Measurements from ENCODE around the gene MAGEA11. TPM values are rescaled to one million over a fixed set of nuclear protein-coding genes. Genes with fewer than 3 reads are reported as not detected.
"Not testable (repeated sequence)": the region's sequence is repeated elsewhere in the genome, so short reads cannot be mapped to it uniquely, and the experiment has no call there.

Gene MAGEA11
- total and polyA plus RNA-seq, 2 of the 8 experiments (the other 6 are each of a cell fraction or from before 2014, with no cell fraction given), result not detected

- H3K18ac ChIP-seq (ENCODE audit: extremely low read depth, low read length); H3K14ac ChIP-seq (ENCODE audit: insufficient read length); DNase-seq (ENCODE audit: low read depth in 1 of 2, low spot score in 2 of 2); H2BK20ac ChIP-seq (ENCODE audit: low read length); H3K27me3 ChIP-seq (replicated peaks in 1 of 4; ENCODE audit: control insufficient read depth in 3 of 4, extremely low read depth in 1 of 4, insufficient read depth in 3 of 4, low read length in 3 of 4); CTCF ChIA-PET (ENCODE audit: partially characterized antibody); H2AK5ac ChIP-seq (ENCODE audit: low read depth, low read length); H3K56ac ChIP-seq (replicated peaks; ENCODE audit: insufficient read length, low read depth, low read length); POLR2A ChIA-PET (ENCODE audit: partially characterized antibody); H2BK15ac ChIP-seq (ENCODE audit: low read length); H3K4me2 ChIP-seq (ENCODE audit: insufficient read depth in 1 of 2, low read depth in 2 of 2, low read length in 2 of 2); H3K36me3 ChIP-seq (ENCODE audit: control insufficient read depth in 2 of 4, insufficient read depth in 4 of 4, low read length in 3 of 4); H3K23me2 ChIP-seq (ENCODE audit: low read depth, low read length); H3K23ac ChIP-seq (ENCODE audit: insufficient read length); H4K5ac ChIP-seq (ENCODE audit: insufficient read length, low read depth, low read length); H2AFZ ChIP-seq (ENCODE audit: low read length); H2BK120ac ChIP-seq (replicated peaks; ENCODE audit: low read depth, low read length); H4K8ac ChIP-seq (ENCODE audit: extremely low read depth, insufficient read depth, low read length); H3K79me2 ChIP-seq (ENCODE audit: control insufficient read depth in 1 of 2, insufficient read depth in 2 of 2, low read length in 2 of 2); H3K4me1 ChIP-seq (replicated peaks in 1 of 4; ENCODE audit: control insufficient read depth in 3 of 4, insufficient read depth in 4 of 4, low read length in 3 of 4); H3K27ac ChIP-seq (ENCODE audit: low read depth, low read length); H3K4ac ChIP-seq (replicated peaks; ENCODE audit: insufficient read length, low read depth, low read length); H3K9me3 ChIP-seq (ENCODE audit: insufficient read depth in 2 of 2, low read depth in 1 of 2, low read length in 1 of 2); H2BK5ac ChIP-seq (ENCODE audit: low read depth, low read length); H3K9ac ChIP-seq (replicated peaks in 1 of 4; ENCODE audit: extremely low read depth in 1 of 4, low read depth in 3 of 4, low read length in 3 of 4); H2BK12ac ChIP-seq (ENCODE audit: low read depth, low read length); H3K4me3 ChIP-seq (ENCODE audit: extremely low read depth in 1 of 4, insufficient read depth in 2 of 4, low read depth in 3 of 4, low read length in 4 of 4); H3K79me1 ChIP-seq (ENCODE audit: low read depth, low read length); H4K91ac ChIP-seq (replicated peaks; ENCODE audit: insufficient read length, low read length); H4K20me1 ChIP-seq (replicated peaks in 1 of 2; ENCODE audit: control insufficient read depth in 1 of 2, insufficient read depth in 2 of 2, low read length in 2 of 2): not testable (repeated sequence)
- peak; percentile 77 for FAIRE-seq
- WGBS, 2 experiments (ENCODE audit: extremely low coverage in 1 of 2, insufficient coverage in 1 of 2, insufficient read length in 1 of 2, insufficient replicate concordance in 2 of 2, low coverage in 1 of 2, low lambda C conversion rate in 2 of 2, missing lambda C conversion rate in 1 of 2), result no CpG with 5 or more reads among the region's 7 CpGs
These were observed 15.4 kb downstream of the MAGEA11 start for GRCh38 chrX:149727308-149727707.

- H3K79me2 ChIP-seq (ENCODE audit: control insufficient read depth in 1 of 2, insufficient read depth in 2 of 2, low read length in 2 of 2); H4K91ac ChIP-seq (replicated peaks; ENCODE audit: insufficient read length, low read length); H3K4me3 ChIP-seq (ENCODE audit: extremely low read depth in 1 of 4, insufficient read depth in 2 of 4, low read depth in 3 of 4, low read length in 4 of 4); H4K20me1 ChIP-seq (replicated peaks in 1 of 2; ENCODE audit: control insufficient read depth in 1 of 2, insufficient read depth in 2 of 2, low read length in 2 of 2); H3K23me2 ChIP-seq (ENCODE audit: low read depth, low read length); H2BK12ac ChIP-seq (ENCODE audit: low read depth, low read length); H4K8ac ChIP-seq (ENCODE audit: extremely low read depth, insufficient read depth, low read length); H3K18ac ChIP-seq (ENCODE audit: extremely low read depth, low read length); H3K4ac ChIP-seq (replicated peaks; ENCODE audit: insufficient read length, low read depth, low read length); H3K4me2 ChIP-seq (ENCODE audit: insufficient read depth in 1 of 2, low read depth in 2 of 2, low read length in 2 of 2); H3K36me3 ChIP-seq (ENCODE audit: control insufficient read depth in 2 of 4, insufficient read depth in 4 of 4, low read length in 3 of 4); H3K4me1 ChIP-seq (replicated peaks in 1 of 4; ENCODE audit: control insufficient read depth in 3 of 4, insufficient read depth in 4 of 4, low read length in 3 of 4); CTCF ChIA-PET (ENCODE audit: partially characterized antibody); H3K27ac ChIP-seq (ENCODE audit: low read depth, low read length); H2AFZ ChIP-seq (ENCODE audit: low read length); H2BK120ac ChIP-seq (replicated peaks; ENCODE audit: low read depth, low read length); H4K5ac ChIP-seq (ENCODE audit: insufficient read length, low read depth, low read length); H3K79me1 ChIP-seq (ENCODE audit: low read depth, low read length); H3K56ac ChIP-seq (replicated peaks; ENCODE audit: insufficient read length, low read depth, low read length); H3K9ac ChIP-seq (replicated peaks in 1 of 4; ENCODE audit: extremely low read depth in 1 of 4, low read depth in 3 of 4, low read length in 3 of 4); H2BK15ac ChIP-seq (ENCODE audit: low read length); H2BK5ac ChIP-seq (ENCODE audit: low read depth, low read length); H2AK5ac ChIP-seq (ENCODE audit: low read depth, low read length); POLR2A ChIA-PET (ENCODE audit: partially characterized antibody); H3K9me3 ChIP-seq (ENCODE audit: insufficient read depth in 2 of 2, low read depth in 1 of 2, low read length in 1 of 2); H3K23ac ChIP-seq (ENCODE audit: insufficient read length); DNase-seq (ENCODE audit: low read depth in 1 of 2, low spot score in 2 of 2); H3K27me3 ChIP-seq (replicated peaks in 1 of 4; ENCODE audit: control insufficient read depth in 3 of 4, extremely low read depth in 1 of 4, insufficient read depth in 3 of 4, low read length in 3 of 4); H3K14ac ChIP-seq (ENCODE audit: insufficient read length); H2BK20ac ChIP-seq (ENCODE audit: low read length): not testable (repeated sequence)
- no CpG with 5 or more reads among the region's 6 CpGs for WGBS, 2 experiments (ENCODE audit: extremely low coverage in 1 of 2, insufficient coverage in 1 of 2, insufficient read length in 1 of 2, insufficient replicate concordance in 2 of 2, low coverage in 1 of 2, low lambda C conversion rate in 2 of 2, missing lambda C conversion rate in 1 of 2)
- peak; percentile 94 for FAIRE-seq
These were observed 30.4 kb downstream of the MAGEA11 start for GRCh38 chrX:149742269-149742668.
